Naive B cell (primary cell): Measurements from ENCODE around the gene STK39. TPM values are rescaled to one million over a fixed set of nuclear protein-coding genes. Genes with fewer than 3 reads are reported as not detected.
"Not testable (repeated sequence)": the region's sequence is repeated elsewhere in the genome, so short reads cannot be mapped to it uniquely, and the experiment has no call there.

ENCODE experiments used
- ATAC-seq, 2 donors: fragments of 150-1000 bp; cut with Tn5 transposase; 2 replicates each; pipeline ENCODE4 v1.10.0; 2021; ENCODE audit warnings: low read depth in 2 of 2, mild to moderate bottlenecking in 2 of 2, moderate library complexity in 2 of 2
- DNase-seq: peaks from one replicate; pipeline ENCODE4 v3.0.0; 2022
- H3K27ac Mint-ChIP-seq, 6 donors: one replicate each; pipeline ENCODE4 v1.8.0; 2020 to 2022; ENCODE audit warnings: mild to moderate bottlenecking in 6 of 6, mixed read lengths in 6 of 6, moderate library complexity in 5 of 6, inconsistent platforms in 2 of 6
- H3K27me3 Mint-ChIP-seq, 3 donors: one replicate each; pipeline ENCODE4 v1.8.0; 2021 to 2022; ENCODE audit warnings: mixed read lengths in 3 of 3, mild to moderate bottlenecking in 1 of 3
- H3K36me3 Mint-ChIP-seq, 2 donors: one replicate each; pipeline ENCODE4 v1.8.0; 2020 to 2022; ENCODE audit warnings: mixed read lengths in 2 of 2, inconsistent platforms in 1 of 2, mild to moderate bottlenecking in 1 of 2
- H3K4me1 Mint-ChIP-seq, 3 donors: one replicate each; pipeline ENCODE4 v1.8.0; 2020 to 2022; ENCODE audit warnings: mixed read lengths in 3 of 3, inconsistent platforms in 1 of 3, mild to moderate bottlenecking in 1 of 3, moderate library complexity in 1 of 3
- H3K4me3 Mint-ChIP-seq, 8 donors: one replicate each; pipeline ENCODE4 v1.8.0; 2020 to 2022; ENCODE audit warnings: mild to moderate bottlenecking in 8 of 8, mixed read lengths in 8 of 8, moderate library complexity in 8 of 8, inconsistent platforms in 2 of 8
- H3K9me3 Mint-ChIP-seq, 7 donors: one replicate each; pipeline ENCODE4 v1.8.0; 2020 to 2022; ENCODE audit warnings: mixed read lengths in 7 of 7, mild to moderate bottlenecking in 5 of 7, inconsistent platforms in 2 of 7, moderate library complexity in 1 of 7
- polyA plus RNA-seq, 6 donors: library from polyadenylated mRNA; unstranded; fragments of 300-500 nt; fragmentation: Illumina TruSeq; gene quantifications; one replicate each; pipeline ENCODE4 v1.2.3, GENCODE V29; 2021; ENCODE audit warnings: low read depth in 6 of 6

The STK39 gene
- polyA plus RNA-seq = 1 to 10 TPM; 1.3 to 2.9 (median 1.5) TPM

- Mint-ChIP-seq H3K4me3 (peak within 1 kb of the TSS; percentile 90 to 96 (median 94)), H3K27me3 (no peaks in the 10 kb centered on the region), H3K36me3 (no peaks in the 10 kb centered on the region), H3K9me3 (no peaks in the 10 kb centered on the region), H3K27ac (peak within 1 kb of the TSS; percentile 84 to 95 (median 93)), H3K4me1 (peaks cover 15 to 17% (median 16%) of the 10 kb centered on the region in 3 donors)
- DNase-seq (peak; percentile 68), ATAC-seq (peak; percentile 63 to 65)
These were observed at the start of gene STK39 for GRCh38 chr2:168247341-168248261. TSS of gene STK39 (minus strand) at chr2:168247595. CDS start at chr2:168247435, 160 bp downstream.

GRCh38 chr2:168295051-168295450 is 47.7 kb upstream of the STK39 start:
- Mint-ChIP-seq H3K4me3 (no peak overlapping the region), H3K9me3 (peaks cover 0 to 2% (median 0%) of the 10 kb centered on the region in 7 donors), H3K27me3 (no peaks in the 10 kb centered on the region), H3K4me1 (no peaks in the 10 kb centered on the region), H3K36me3 (no peaks in the 10 kb centered on the region), H3K27ac (no peak overlapping the region)
- no peak for ATAC-seq
- DNase-seq = no peak

GRCh38 chr2:168294409-168294808 is 47.0 kb upstream of the STK39 start:
- Mint-ChIP-seq H3K4me3 (no peak overlapping the region), H3K4me1 (no peaks in the 10 kb centered on the region), H3K27ac (no peak overlapping the region), H3K27me3 (no peaks in the 10 kb centered on the region), H3K36me3 (no peaks in the 10 kb centered on the region), H3K9me3 (peaks cover 0 to 2% (median 0%) of the 10 kb centered on the region in 7 donors)
- ATAC-seq = no peak
- no peak for DNase-seq

- DNase-seq (no peak), ATAC-seq (no peak)
- Mint-ChIP-seq H3K36me3 (no peaks in the 10 kb centered on the region), H3K4me3 (no peak overlapping the region), H3K27ac (no peak overlapping the region), H3K9me3 (peaks cover 0 to 2% (median 0%) of the 10 kb centered on the region in 7 donors), H3K4me1 (no peaks in the 10 kb centered on the region), H3K27me3 (no peaks in the 10 kb centered on the region)
These were observed 46.4 kb upstream of the STK39 start for GRCh38 chr2:168293766-168294165.

GRCh38 chr2:168290391-168290790 is 43.0 kb upstream of the STK39 start:
- Mint-ChIP-seq H3K27ac (no peak overlapping the region), H3K27me3 (no peaks in the 10 kb centered on the region), H3K36me3 (no peaks in the 10 kb centered on the region), H3K4me1 (no peaks in the 10 kb centered on the region), H3K9me3 (peaks cover 0 to 2% (median 0%) of the 10 kb centered on the region in 7 donors), H3K4me3 (no peak overlapping the region)
- ATAC-seq = no peak
- no peak for DNase-seq

- no peaks in the 10 kb centered on the region for H3K27me3 Mint-ChIP-seq
- no peak overlapping the region for H3K4me3 Mint-ChIP-seq
- no peaks in the 10 kb centered on the region for H3K36me3 Mint-ChIP-seq
- DNase-seq (no peak), ATAC-seq (no peak)
- H3K4me1 Mint-ChIP-seq = no peaks in the 10 kb centered on the region
- no peak overlapping the region for H3K27ac Mint-ChIP-seq
- peaks cover 0 to 2% (median 0%) of the 10 kb centered on the region in 7 donors for H3K9me3 Mint-ChIP-seq
These were observed 42.5 kb upstream of the STK39 start for GRCh38 chr2:168289880-168290279.

DNA sequence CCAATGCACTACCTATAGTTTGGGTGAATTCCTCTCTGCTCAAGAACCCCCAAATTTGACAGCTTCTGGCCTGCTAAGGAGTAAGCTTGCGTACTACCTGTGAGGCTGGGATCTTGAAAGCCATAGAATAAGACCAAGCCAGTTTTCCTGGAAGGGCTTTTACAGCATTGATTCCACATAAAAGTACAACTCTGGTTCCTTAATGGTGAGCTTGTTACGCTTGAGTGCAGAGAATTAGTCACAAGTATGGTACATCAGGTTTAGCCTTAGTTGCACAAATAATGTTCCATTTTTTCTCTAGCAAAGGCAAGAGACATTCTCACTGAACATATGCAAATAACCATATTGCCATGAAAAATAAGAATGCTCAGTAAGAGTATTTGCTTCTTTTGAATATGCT is 39.1 kb upstream of the STK39 start:
- Mint-ChIP-seq H3K9me3 (no peaks in the 10 kb centered on the region), H3K27me3 (no peaks in the 10 kb centered on the region), H3K4me3 (no peak overlapping the region), H3K36me3 (no peaks in the 10 kb centered on the region), H3K4me1 (no peaks in the 10 kb centered on the region), H3K27ac (no peak overlapping the region)
- ATAC-seq (no peak), DNase-seq (no peak)

DNA sequence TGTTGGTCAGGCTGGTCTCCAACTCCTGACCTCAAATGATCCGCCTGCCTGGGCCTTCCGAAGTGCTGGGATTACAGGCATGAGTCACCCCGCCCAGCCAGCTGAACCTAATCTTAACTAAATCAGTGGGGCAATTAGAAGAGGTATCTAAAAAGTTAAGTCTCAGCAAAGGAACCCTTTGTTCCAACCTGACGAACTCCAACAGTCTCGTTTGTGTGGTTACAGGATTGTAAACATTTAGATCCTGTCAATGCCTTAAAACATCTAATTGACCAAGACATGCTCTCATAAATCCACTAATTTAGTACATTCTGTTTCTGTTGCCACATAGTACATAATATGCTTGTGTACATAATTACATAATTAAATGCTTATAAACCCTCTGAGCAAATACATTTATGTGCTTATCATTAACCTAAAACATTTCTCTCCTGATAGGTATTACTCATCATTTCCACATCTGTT is 31.1 kb upstream of the STK39 start:
- Mint-ChIP-seq H3K4me3 (peak overlapping the region in 1 of 8 donors; percentile 15), H3K9me3 (no peaks in the 10 kb centered on the region), H3K36me3 (no peaks in the 10 kb centered on the region), H3K27me3 (peaks cover 0 to 9% (median 0%) of the 10 kb centered on the region in 3 donors), H3K4me1 (no peaks in the 10 kb centered on the region), H3K27ac (peak overlapping the region in 1 of 6 donors; percentile 92)
- no peak for DNase-seq
- ATAC-seq = no peak

GRCh38 chr2:168277276-168277675 is 29.9 kb upstream of the STK39 start:
- Mint-ChIP-seq H3K27ac (peak overlapping the region in 1 of 6 donors; percentile 7), H3K4me3 (no peak overlapping the region), H3K9me3 (no peaks in the 10 kb centered on the region), H3K36me3 (no peaks in the 10 kb centered on the region), H3K27me3 (peaks cover 0 to 9% (median 0%) of the 10 kb centered on the region in 3 donors), H3K4me1 (no peaks in the 10 kb centered on the region)
- DNase-seq (no peak), ATAC-seq (no peak)

DNA sequence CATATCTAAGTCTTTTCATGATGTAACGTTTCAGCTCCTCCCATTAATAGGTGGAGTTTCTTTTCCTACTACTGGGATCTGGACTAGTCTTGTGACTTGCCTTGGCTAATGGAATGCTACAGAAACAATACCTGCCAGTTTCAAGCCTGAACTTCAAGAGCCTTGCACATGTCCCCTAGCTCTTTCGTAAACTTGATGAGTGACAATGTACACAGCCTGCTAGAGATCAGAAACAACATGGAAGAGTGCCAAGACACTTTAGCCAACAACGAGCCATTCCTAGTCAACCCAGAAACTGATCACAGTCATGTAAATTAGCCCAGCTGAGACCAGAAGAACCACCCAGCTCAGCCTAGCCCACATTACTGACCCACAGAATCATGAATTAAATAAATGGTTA is 24.8 kb upstream of the STK39 start:
- no peak overlapping the region for H3K27ac Mint-ChIP-seq
- DNase-seq (no peak), ATAC-seq (no peak)
- H3K9me3 Mint-ChIP-seq = no peaks in the 10 kb centered on the region
- H3K27me3 Mint-ChIP-seq = no peaks in the 10 kb centered on the region
- no peaks in the 10 kb centered on the region for H3K4me1 Mint-ChIP-seq
- no peak overlapping the region for H3K4me3 Mint-ChIP-seq
- H3K36me3 Mint-ChIP-seq = no peaks in the 10 kb centered on the region

GRCh38 chr2:168262926-168263325 is 15.5 kb upstream of the STK39 start:
- not testable (repeated sequence) for ATAC-seq, DNase-seq, H3K4me3 Mint-ChIP-seq, H3K36me3 Mint-ChIP-seq, H3K27ac Mint-ChIP-seq, H3K4me1 Mint-ChIP-seq, H3K27me3 Mint-ChIP-seq
- H3K9me3 Mint-ChIP-seq = peaks cover 0 to 19% (median 11%) of the 10 kb centered on the region in 7 donors

GRCh38 chr2:168256448-168256847 is 9.1 kb upstream of the STK39 start:
- no peak overlapping the region for H3K4me3 Mint-ChIP-seq
- peaks cover 0 to 9% of the 10 kb centered on the region in 2 donors for H3K36me3 Mint-ChIP-seq

GRCh38 chr2:168255866-168256265 is 8.5 kb upstream of the STK39 start:
- Mint-ChIP-seq H3K9me3 (peaks cover 0 to 19% (median 11%) of the 10 kb centered on the region in 7 donors), H3K4me1 (no peaks in the 10 kb centered on the region), H3K27me3 (no peaks in the 10 kb centered on the region), H3K36me3 (peaks cover 0 to 9% of the 10 kb centered on the region in 2 donors), H3K27ac (peak overlapping the region in 1 of 6 donors; percentile 79), H3K4me3 (no peak overlapping the region)
- ATAC-seq (no peak), DNase-seq (no peak)

More at GRCh38 chr2:168256448-168256847, 9.1 kb upstream of the STK39 start:
- peak overlapping the region in 1 of 6 donors; percentile 15 for H3K27ac Mint-ChIP-seq
- ATAC-seq (no peak), DNase-seq (no peak)
- peaks cover 0 to 19% (median 11%) of the 10 kb centered on the region in 7 donors for H3K9me3 Mint-ChIP-seq
- H3K4me1 Mint-ChIP-seq = no peaks in the 10 kb centered on the region
- H3K27me3 Mint-ChIP-seq = no peaks in the 10 kb centered on the region

DNA sequence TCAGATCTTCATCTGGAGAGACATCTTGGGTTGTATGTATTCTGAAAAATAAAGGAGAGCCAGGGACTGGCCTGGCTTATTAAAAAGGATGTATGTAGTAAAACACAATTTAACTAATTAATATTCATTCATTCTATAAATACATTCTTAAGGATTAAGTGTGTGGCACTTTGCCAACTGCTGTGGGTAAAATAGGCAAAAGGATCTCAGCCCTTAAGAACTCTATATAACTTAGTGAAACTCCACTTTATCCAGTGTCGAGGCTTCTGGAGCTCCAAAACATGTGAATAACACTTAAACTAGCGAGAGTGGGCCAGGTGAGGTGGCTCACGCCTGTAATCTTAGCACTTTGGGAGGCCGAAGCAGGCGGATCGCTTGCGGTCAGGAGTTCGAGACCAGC is 7.7 kb upstream of the STK39 start:
- Mint-ChIP-seq H3K36me3 (peaks cover 0 to 9% of the 10 kb centered on the region in 2 donors), H3K4me3 (no peak overlapping the region), H3K27ac (no peak overlapping the region), H3K9me3 (peaks cover 0 to 19% (median 11%) of the 10 kb centered on the region in 7 donors), H3K4me1 (no peaks in the 10 kb centered on the region), H3K27me3 (no peaks in the 10 kb centered on the region)
- ATAC-seq (no peak), DNase-seq (no peak)
